ENCODE results near the gene ATP9B. TPM values are rescaled to one million over a fixed set of nuclear protein-coding genes. Genes with fewer than 3 reads are reported as not detected.
"Not testable (repeated sequence)": the region's sequence is repeated elsewhere in the genome, so short reads cannot be mapped to it uniquely, and the experiment has no call there.

The ATP9B gene
- total RNA-seq, 2 donors from 2014 or later = 29.1 to 38.1 TPM

DNA sequence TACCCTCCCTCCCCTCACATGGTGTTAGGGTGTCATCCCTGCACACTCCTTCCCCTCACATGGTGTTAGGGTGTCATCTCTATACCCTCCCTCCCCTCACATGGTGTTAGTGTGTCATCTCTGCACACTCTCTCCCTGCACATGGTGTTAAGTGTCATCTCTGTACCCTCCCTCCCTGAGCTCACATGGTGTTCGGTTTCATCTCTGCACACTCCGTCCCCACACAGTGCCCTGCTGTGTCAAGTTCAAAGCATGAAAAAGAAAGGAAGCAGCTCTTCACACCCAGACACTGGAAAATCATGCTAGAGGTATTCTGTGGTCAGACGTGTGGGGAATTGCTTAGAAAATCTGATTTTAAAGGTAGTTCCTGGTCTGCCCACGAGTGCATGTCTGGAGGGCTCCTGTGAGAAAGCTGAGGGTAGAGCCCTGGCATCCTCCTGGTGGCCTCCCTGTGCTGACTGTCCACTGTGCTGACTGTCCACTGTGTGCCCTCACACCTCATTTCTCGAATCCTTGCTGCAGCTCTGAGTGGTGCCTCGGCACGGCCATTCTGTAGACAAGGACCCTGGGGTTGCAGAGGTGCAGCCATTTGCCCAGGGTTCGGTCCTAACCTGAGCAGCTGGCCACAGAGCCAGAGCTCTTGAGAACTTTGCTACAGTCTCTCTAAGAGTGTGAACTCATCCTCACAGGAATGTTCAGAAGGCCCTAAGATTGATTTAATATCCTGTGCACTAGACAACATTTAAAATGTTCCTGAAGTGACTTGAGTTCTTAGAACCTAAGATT lies 257.4 kb downstream of the ATP9B start:
- H3K27ac Mint-ChIP-seq = no peak overlapping the region

DNA sequence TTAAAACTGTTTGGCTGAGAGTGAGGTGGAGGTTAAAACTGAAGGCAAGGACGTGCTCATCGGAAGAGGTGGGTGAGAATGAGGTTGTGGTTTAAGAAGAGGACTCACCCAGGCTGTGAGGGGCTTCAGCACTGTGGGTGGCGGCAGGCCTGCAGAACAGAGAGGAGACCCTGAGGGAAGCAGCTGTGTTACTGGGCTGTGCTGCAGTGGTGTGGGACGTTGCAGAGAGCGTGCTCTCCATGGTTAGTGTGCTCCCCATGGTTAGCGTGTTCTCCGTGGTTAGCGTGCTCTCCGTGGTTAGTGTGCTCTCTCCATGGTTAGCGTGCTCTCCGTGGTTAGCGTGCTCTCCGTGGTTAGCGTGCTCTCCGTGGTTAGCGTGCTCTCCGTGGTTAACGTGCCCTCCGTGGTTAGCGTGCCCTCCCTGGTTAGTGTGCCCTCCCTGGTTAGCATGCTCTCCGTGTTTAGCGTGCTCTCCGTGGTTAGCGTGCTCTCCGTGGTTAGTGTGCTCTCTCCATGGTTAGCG lies 258.1 kb downstream of the ATP9B start:
- Histone ChIP-seq H3K27ac (ENCODE audit: low read depth, low read length) (no peak overlapping the region), H3K9ac (ENCODE audit: extremely low read depth, low read length, poor library complexity, severe bottlenecking) (no peak overlapping the region), H3K4me3 (ENCODE audit: low read length) (no peak overlapping the region), H3K27me3 (ENCODE audit: control insufficient read depth, insufficient read depth, low read length, poor library complexity, severe bottlenecking) (no peaks in the 10 kb centered on the region), H3K9me3 (ENCODE audit: control insufficient read depth, low read length) (no peaks in the 10 kb centered on the region), H3K4me1 (ENCODE audit: control insufficient read depth, insufficient read depth, low read length) (no peaks in the 10 kb centered on the region), H3K36me3 (ENCODE audit: control insufficient read depth, insufficient read depth, low read length) (peaks cover 15% of the 10 kb centered on the region)
- 93 to 97% methylated on average over 25 to 26 of the region's 26 CpGs for WGBS, 2 experiments (ENCODE audit: insufficient coverage in 1 of 2, insufficient read length in 1 of 2)
- TF ChIP-seq CTCF (conservative IDR thresholded peaks at IDR 0.05) = no peak
- no peak for DNase-seq
- Mint-ChIP-seq H3K4me1 (no peaks in the 10 kb centered on the region), H3K27me3 (ENCODE audit: insufficient read depth) (no peaks in the 10 kb centered on the region), H3K27ac (no peak overlapping the region), H3K9me3 (peaks cover 5% of the 10 kb centered on the region), H3K4me3 (no peak overlapping the region), H3K36me3 (ENCODE audit: low read depth) (peaks cover 28% of the 10 kb centered on the region)

More for the DNA sequence above, 257.4 kb downstream of the ATP9B start:
- Histone ChIP-seq H3K27me3 (ENCODE audit: control insufficient read depth, insufficient read depth, low read length, poor library complexity, severe bottlenecking) (no peaks in the 10 kb centered on the region), H3K4me3 (ENCODE audit: low read length) (no peak overlapping the region), H3K36me3 (ENCODE audit: control insufficient read depth, insufficient read depth, low read length) (peaks cover 17% of the 10 kb centered on the region), H3K27ac (ENCODE audit: low read depth, low read length) (no peak overlapping the region), H3K4me1 (ENCODE audit: control insufficient read depth, insufficient read depth, low read length) (no peaks in the 10 kb centered on the region), H3K9ac (ENCODE audit: extremely low read depth, low read length, poor library complexity, severe bottlenecking) (no peak overlapping the region), H3K9me3 (ENCODE audit: control insufficient read depth, low read length) (no peaks in the 10 kb centered on the region)
- Mint-ChIP-seq H3K9me3 (peaks cover 5% of the 10 kb centered on the region), H3K36me3 (ENCODE audit: low read depth) (peaks cover 26% of the 10 kb centered on the region), H3K4me1 (no peaks in the 10 kb centered on the region), H3K4me3 (no peak overlapping the region), H3K27me3 (ENCODE audit: insufficient read depth) (no peaks in the 10 kb centered on the region)
- DNase-seq = no peak
- WGBS, 2 experiments (ENCODE audit: insufficient coverage in 1 of 2, insufficient read length in 1 of 2) = 94 to 100% methylated on average over 3 to 8 of the region's 8 CpGs
- TF ChIP-seq CTCF (conservative IDR thresholded peaks at IDR 0.05) = no peak

- not testable (repeated sequence) for H3K27me3 Mint-ChIP-seq (ENCODE audit: insufficient read depth); H3K4me3 ChIP-seq (ENCODE audit: low read length); H3K4me1 ChIP-seq (ENCODE audit: control insufficient read depth, insufficient read depth, low read length); H3K27ac Mint-ChIP-seq; H3K27me3 ChIP-seq (ENCODE audit: control insufficient read depth, insufficient read depth, low read length, poor library complexity, severe bottlenecking); H3K4me1 Mint-ChIP-seq; DNase-seq; H3K4me3 Mint-ChIP-seq; H3K9me3 Mint-ChIP-seq; H3K27ac ChIP-seq (ENCODE audit: low read depth, low read length); H3K9ac ChIP-seq (ENCODE audit: extremely low read depth, low read length, poor library complexity, severe bottlenecking); H3K9me3 ChIP-seq (ENCODE audit: control insufficient read depth, low read length)
- peaks cover 11% of the 10 kb centered on the region for H3K36me3 ChIP-seq (ENCODE audit: control insufficient read depth, insufficient read depth, low read length)
- H3K36me3 Mint-ChIP-seq (ENCODE audit: low read depth) = peaks cover 30% of the 10 kb centered on the region
- 92 to 99% methylated on average over 10 to 23 of the region's 23 CpGs for WGBS, 2 experiments (ENCODE audit: insufficient coverage in 1 of 2, insufficient read length in 1 of 2)
These were observed 258.7 kb downstream of the ATP9B start for GRCh38 chr18:79327915-79328314.

Data from endodermal cell (in vitro differentiated cells).